Progenitor cell of endocrine pancreas (in vitro differentiated cells): ENCODE measurements around the gene BNIP3. TPM values are rescaled to one million over a fixed set of nuclear protein-coding genes. Genes with fewer than 3 reads are reported as not detected.

Source experiments
- DNase-seq: peaks from one replicate; pipeline ENCODE4 v3.0.0; 2021; ENCODE audit warnings: low spot score; ENCODE audit not compliant: unreplicated experiment
- H3K27ac Mint-ChIP-seq: 2 replicates; pipeline ENCODE4 v1.8.0; 2021; ENCODE audit warnings: mild to moderate bottlenecking, moderate library complexity, mixed read lengths
- H3K27me3 Mint-ChIP-seq: 2 replicates; pipeline ENCODE4 v1.8.0; 2021; ENCODE audit warnings: mixed read lengths
- H3K36me3 Mint-ChIP-seq: 2 replicates; pipeline ENCODE4 v1.8.0; 2022; ENCODE audit warnings: mixed read lengths; ENCODE audit not compliant: insufficient read depth
- H3K4me1 Mint-ChIP-seq: 2 replicates; pipeline ENCODE4 v1.8.0; 2021; ENCODE audit warnings: low read depth, mixed read lengths
- H3K4me3 Mint-ChIP-seq: 2 replicates; pipeline ENCODE4 v1.8.0; 2021; ENCODE audit warnings: low read depth, mild to moderate bottlenecking, moderate library complexity, mixed read lengths
- H3K9me3 Mint-ChIP-seq: 2 replicates; pipeline ENCODE4 v1.8.0; 2021; ENCODE audit warnings: low read depth, mixed read lengths
- CTCF ChIP-seq: fragments of 200-600 bp; sonication (generic); IDR thresholded peaks from one replicate; pipeline ENCODE4 v1.5.0; 2021; ENCODE audit warnings: antibody characterized with exemption, mild to moderate bottlenecking; ENCODE audit not compliant: unreplicated experiment
- total RNA-seq: library from RNA; stranded (reverse); gene quantifications from 2 replicates; pipeline ENCODE4 v1.2.1, GENCODE V29; 2021

The BNIP3 gene
- total RNA-seq, 1 donor from 2014 or later, result 32.4 TPM

DNA sequence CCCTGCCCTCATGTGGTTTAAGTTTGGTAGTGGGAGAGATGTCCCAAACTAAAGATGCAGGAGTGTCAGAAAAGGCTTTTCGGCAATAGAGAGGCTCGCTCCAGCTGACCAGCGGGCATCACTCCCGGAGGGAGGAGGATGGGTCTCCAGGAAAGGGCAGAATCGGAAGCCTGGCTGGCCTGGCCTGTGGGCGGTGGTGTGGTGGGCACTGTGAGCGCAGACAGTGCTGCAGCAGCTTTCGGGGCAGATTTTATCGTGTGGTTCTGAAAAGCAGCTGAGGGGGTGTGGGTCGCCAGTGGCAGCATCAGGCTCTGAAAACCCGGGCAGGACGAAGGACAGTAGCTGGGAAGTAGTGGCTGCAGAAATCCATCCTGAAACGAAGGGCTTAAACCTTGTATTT lies 12.8 kb downstream of the BNIP3 start:
- Mint-ChIP-seq H3K4me1 (no peaks in the 10 kb centered on the region), H3K27ac (peak overlapping the region; percentile 39), H3K36me3 (peaks cover 14% of the 10 kb centered on the region), H3K27me3 (no peaks in the 10 kb centered on the region), H3K9me3 (no peaks in the 10 kb centered on the region), H3K4me3 (no peak overlapping the region)
- no peak for TF ChIP-seq CTCF
- no peak for DNase-seq

DNA sequence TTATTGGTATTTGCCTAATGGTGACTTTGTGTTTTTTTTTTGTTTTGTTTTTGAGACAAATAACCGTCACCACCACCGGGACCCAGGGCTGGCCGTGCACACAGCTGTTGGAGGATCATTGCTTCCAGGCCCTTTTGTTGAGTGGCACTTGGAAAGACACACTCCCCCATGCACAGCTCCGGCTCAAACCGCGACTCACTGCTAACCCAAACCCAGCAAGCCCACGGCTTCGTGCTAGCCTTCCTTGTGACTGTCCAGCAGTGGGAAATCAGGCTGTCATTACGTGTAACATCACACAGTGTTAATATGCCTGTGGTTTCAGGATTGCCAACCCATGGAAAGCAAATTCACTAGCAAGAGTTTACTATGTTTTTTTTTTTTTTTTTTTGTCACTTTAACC lies 17.4 kb downstream of the BNIP3 start:
- Mint-ChIP-seq H3K4me1 (no peaks in the 10 kb centered on the region), H3K36me3 (peaks cover 5% of the 10 kb centered on the region), H3K9me3 (no peaks in the 10 kb centered on the region), H3K27me3 (no peaks in the 10 kb centered on the region), H3K4me3 (no peak overlapping the region), H3K27ac (no peak overlapping the region)
- no peak for DNase-seq
- no peak for TF ChIP-seq CTCF

- Mint-ChIP-seq H3K9me3 (no peaks in the 10 kb centered on the region), H3K36me3 (peaks cover 4% of the 10 kb centered on the region)
Observed at GRCh38 chr10:131963811-131964210, 17.9 kb downstream of the BNIP3 start.

GRCh38 chr10:131963350-131963749 lies 18.4 kb downstream of the BNIP3 start:
- no peaks in the 10 kb centered on the region for H3K4me1 Mint-ChIP-seq
- no peak for TF ChIP-seq CTCF
- no peak for DNase-seq
- H3K27ac Mint-ChIP-seq, result no peak overlapping the region
- H3K4me3 Mint-ChIP-seq, result no peak overlapping the region
- peaks cover 5% of the 10 kb centered on the region for H3K36me3 Mint-ChIP-seq
- H3K27me3 Mint-ChIP-seq, result no peaks in the 10 kb centered on the region
- H3K9me3 Mint-ChIP-seq, result no peaks in the 10 kb centered on the region

More at GRCh38 chr10:131963811-131964210, 17.9 kb downstream of the BNIP3 start:
- H3K27me3 Mint-ChIP-seq, result no peaks in the 10 kb centered on the region
- DNase-seq, result no peak
- no peak overlapping the region for H3K27ac Mint-ChIP-seq
- TF ChIP-seq CTCF, result no peak
- H3K4me3 Mint-ChIP-seq, result no peak overlapping the region
- H3K4me1 Mint-ChIP-seq, result no peaks in the 10 kb centered on the region

- DNase-seq, result no peak
- no peaks in the 10 kb centered on the region for H3K9me3 Mint-ChIP-seq
- TF ChIP-seq CTCF, result no peak
- H3K27me3 Mint-ChIP-seq, result no peaks in the 10 kb centered on the region
- peaks cover 18% of the 10 kb centered on the region for H3K36me3 Mint-ChIP-seq
- H3K4me3 Mint-ChIP-seq, result no peak overlapping the region
- no peaks in the 10 kb centered on the region for H3K4me1 Mint-ChIP-seq
- no peak overlapping the region for H3K27ac Mint-ChIP-seq
Observed at GRCh38 chr10:131961777-131962662, 19.7 kb downstream of the BNIP3 start.
